SKM-1 treated with dmso at 0.1 percent for 144 hours (cell line): Measurements from ENCODE around the gene CHRM5.

Experiments used
- DNase-seq: peaks from one replicate; lab custom pipeline; 2025; ENCODE audit not compliant: unreplicated experiment; lab: John Stamatoyannopoulos, UW

Gene CHRM5

GRCh38 chr15:34084086-34084485, 115.8 kb downstream of the CHRM5 start:
- DNase-seq = no peak

- DNase-seq = no peak
These were observed 117.4 kb downstream of the CHRM5 start for GRCh38 chr15:34085746-34086145.

GRCh38 chr15:34099914-34100313, 131.6 kb downstream of the CHRM5 start:
- DNase-seq = no peak

GRCh38 chr15:34101366-34102174, 133.3 kb downstream of the CHRM5 start, which contains the start of the genes EMC7 and PGBD4:
Gene EMC7 (minus strand): TSS chr15:34101862. CDS start chr15:34101839, 23 bp downstream.
Gene PGBD4 (plus strand): TSS chr15:34102083. CDS start chr15:34102532, 449 bp downstream.
- DNase-seq = peak; percentile 97

- DNase-seq = no peak
These were observed 134.1 kb downstream of the CHRM5 start for GRCh38 chr15:34102175-34102925.

GRCh38 chr15:34106423-34106822, 138.1 kb downstream of the CHRM5 start:
- DNase-seq = no peak

- no peak for DNase-seq
These were observed 139.0 kb downstream of the CHRM5 start for GRCh38 chr15:34107315-34107714.

GRCh38 chr15:34109797-34110663, 141.7 kb downstream of the CHRM5 start:
- DNase-seq = peak; percentile 21

- no peak for DNase-seq
These were observed 143.2 kb downstream of the CHRM5 start for GRCh38 chr15:34111488-34111887.

GRCh38 chr15:34114215-34114614, 145.9 kb downstream of the CHRM5 start:
- DNase-seq = no peak

GRCh38 chr15:34114739-34115138, 146.4 kb downstream of the CHRM5 start:
- DNase-seq = no peak

GRCh38 chr15:34116620-34117019, 148.3 kb downstream of the CHRM5 start:
- no peak for DNase-seq
